ENCODE results near the gene GAGE12F.
"Not testable (repeated sequence)": the region's sequence is repeated elsewhere in the genome, so short reads cannot be mapped to it uniquely, and the experiment has no call there.

GAGE12F gene

GRCh38 chrX:49560542-49560941, at the start of gene GAGE12F:
TSS of gene GAGE12F (plus strand) at chrX:49560842. CDS start at chrX:49561997, 1,155 bp downstream.
- not testable (repeated sequence) for DNase-seq (ENCODE audit: low read depth in 3 of 3)

GRCh38 chrX:49531877-49532276, 28.8 kb upstream of the GAGE12F start, which contains the start of gene GAGE12C:
TSS of gene GAGE12C (plus strand) at chrX:49532177. CDS start at chrX:49533332, 1,155 bp downstream.
- not testable (repeated sequence) for DNase-seq (ENCODE audit: low read depth in 3 of 3)

- not testable (repeated sequence) for DNase-seq (ENCODE audit: low read depth in 3 of 3)
These were observed 19.2 kb upstream of the GAGE12F start, which contains the start of gene GAGE12D for GRCh38 chrX:49541433-49541832. TSS of gene GAGE12D (plus strand) at chrX:49541733. CDS start at chrX:49542888, 1,155 bp downstream.

GRCh38 chrX:49550989-49551388, 9.7 kb upstream of the GAGE12F start, which contains the start of gene GAGE12E:
TSS of gene GAGE12E (plus strand) at chrX:49551289. CDS start at chrX:49552444, 1,155 bp downstream.
- not testable (repeated sequence) for DNase-seq (ENCODE audit: low read depth in 3 of 3)

- DNase-seq (ENCODE audit: low read depth in 3 of 3) = not testable (repeated sequence)
These were observed 8.1 kb downstream of the GAGE12F start for GRCh38 chrX:49568728-49569127.

- not testable (repeated sequence) for DNase-seq (ENCODE audit: low read depth in 3 of 3)
These were observed 8.5 kb downstream of the GAGE12F start for GRCh38 chrX:49569152-49569551.

GRCh38 chrX:49570100-49570499, 9.5 kb downstream of the GAGE12F start, which contains the start of gene GAGE12G:
TSS of gene GAGE12G (plus strand) at chrX:49570400. CDS start at chrX:49571555, 1,155 bp downstream.
- not testable (repeated sequence) for DNase-seq (ENCODE audit: low read depth in 3 of 3)

GRCh38 chrX:49579649-49580048, 19.0 kb downstream of the GAGE12F start, which contains the start of gene GAGE12H:
TSS of gene GAGE12H (plus strand) at chrX:49579949. CDS start at chrX:49581104, 1,155 bp downstream.
- not testable (repeated sequence) for DNase-seq (ENCODE audit: low read depth in 3 of 3)

GRCh38 chrX:49589196-49589595, 28.6 kb downstream of the GAGE12F start, which contains the start of gene GAGE2A:
TSS of gene GAGE2A (plus strand) at chrX:49589496. CDS start at chrX:49590651, 1,155 bp downstream.
- DNase-seq (ENCODE audit: low read depth in 3 of 3) = not testable (repeated sequence)

- peak in 1 of 3 experiments; percentile 0 for DNase-seq (ENCODE audit: low read depth in 3 of 3)
These were observed 29.3 kb downstream of the GAGE12F start for GRCh38 chrX:49589769-49590478.

- not testable (repeated sequence) for DNase-seq (ENCODE audit: low read depth in 3 of 3)
These were observed 29.8 kb downstream of the GAGE12F start for GRCh38 chrX:49590488-49590887.

GRCh38 chrX:49598720-49599119, 38.1 kb downstream of the GAGE12F start, which contains the start of gene GAGE1:
TSS of gene GAGE1 (plus strand) at chrX:49599020. CDS start at chrX:49600175, 1,155 bp downstream.
- not testable (repeated sequence) for DNase-seq (ENCODE audit: low read depth in 3 of 3)

GRCh38 chrX:49610718-49611310, 50.2 kb downstream of the GAGE12F start:
- DNase-seq (ENCODE audit: low read depth in 3 of 3) = no peak

Measured in stimulated activated CD4-positive, alpha-beta T cell treated with anti-CD3 and anti-CD28 coated beads, TNF-alpha, amount 100 ng/mL, for 4 hours (primary cell).